Breast epithelium (tissue), 3 donors: Measurements from ENCODE around the gene ULK4.

Source experiments
- POLR2A ChIP-seq: fragments of 450-650 bp; IDR thresholded peaks from one replicate; pipeline ENCODE4 v1.6.1; 2016; ENCODE audit warnings: antibody characterized with exemption, mild to moderate bottlenecking, moderate library complexity
- POLR2AphosphoS5 ChIP-seq, 3 donors: sonication (generic); formaldehyde crosslinking; IDR thresholded peaks; one replicate each; pipeline ENCODE4 v1.6.1; 2017; ENCODE audit warnings: antibody characterized with exemption in 3 of 3
- TF ChIP-seq, protein P1 (sequence below), 3 donors: fragments of 450-650 bp; IDR thresholded peaks; one replicate each; pipeline ENCODE4 v1.5.1; 2016 to 2017; ENCODE audit warnings: antibody characterized with exemption in 3 of 3, mild to moderate bottlenecking in 3 of 3, moderate library complexity in 3 of 3

GRCh38 chr3:42005401-42005800 lies 43.5 kb upstream of the ULK4 start:
- TF ChIP-seq, protein P1, sequence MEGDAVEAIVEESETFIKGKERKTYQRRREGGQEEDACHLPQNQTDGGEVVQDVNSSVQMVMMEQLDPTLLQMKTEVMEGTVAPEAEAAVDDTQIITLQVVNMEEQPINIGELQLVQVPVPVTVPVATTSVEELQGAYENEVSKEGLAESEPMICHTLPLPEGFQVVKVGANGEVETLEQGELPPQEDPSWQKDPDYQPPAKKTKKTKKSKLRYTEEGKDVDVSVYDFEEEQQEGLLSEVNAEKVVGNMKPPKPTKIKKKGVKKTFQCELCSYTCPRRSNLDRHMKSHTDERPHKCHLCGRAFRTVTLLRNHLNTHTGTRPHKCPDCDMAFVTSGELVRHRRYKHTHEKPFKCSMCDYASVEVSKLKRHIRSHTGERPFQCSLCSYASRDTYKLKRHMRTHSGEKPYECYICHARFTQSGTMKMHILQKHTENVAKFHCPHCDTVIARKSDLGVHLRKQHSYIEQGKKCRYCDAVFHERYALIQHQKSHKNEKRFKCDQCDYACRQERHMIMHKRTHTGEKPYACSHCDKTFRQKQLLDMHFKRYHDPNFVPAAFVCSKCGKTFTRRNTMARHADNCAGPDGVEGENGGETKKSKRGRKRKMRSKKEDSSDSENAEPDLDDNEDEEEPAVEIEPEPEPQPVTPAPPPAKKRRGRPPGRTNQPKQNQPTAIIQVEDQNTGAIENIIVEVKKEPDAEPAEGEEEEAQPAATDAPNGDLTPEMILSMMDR (IDR thresholded peaks at IDR 0.05) = no peak
- TF ChIP-seq POLR2A (no peak), POLR2AphosphoS5 (IDR thresholded peaks at IDR 0.05) (no peak)
